CD1c-positive myeloid dendritic cell (primary cell): ENCODE measurements around the gene COBLL1.
"Not testable (repeated sequence)": the region's sequence is repeated elsewhere in the genome, so short reads cannot be mapped to it uniquely, and the experiment has no call there.

Source experiments
- DNase-seq: peaks from one replicate; pipeline ENCODE4 v3.0.0-alpha.2; 2016; ENCODE audit errors: extremely low spot score

The COBLL1 gene

DNA sequence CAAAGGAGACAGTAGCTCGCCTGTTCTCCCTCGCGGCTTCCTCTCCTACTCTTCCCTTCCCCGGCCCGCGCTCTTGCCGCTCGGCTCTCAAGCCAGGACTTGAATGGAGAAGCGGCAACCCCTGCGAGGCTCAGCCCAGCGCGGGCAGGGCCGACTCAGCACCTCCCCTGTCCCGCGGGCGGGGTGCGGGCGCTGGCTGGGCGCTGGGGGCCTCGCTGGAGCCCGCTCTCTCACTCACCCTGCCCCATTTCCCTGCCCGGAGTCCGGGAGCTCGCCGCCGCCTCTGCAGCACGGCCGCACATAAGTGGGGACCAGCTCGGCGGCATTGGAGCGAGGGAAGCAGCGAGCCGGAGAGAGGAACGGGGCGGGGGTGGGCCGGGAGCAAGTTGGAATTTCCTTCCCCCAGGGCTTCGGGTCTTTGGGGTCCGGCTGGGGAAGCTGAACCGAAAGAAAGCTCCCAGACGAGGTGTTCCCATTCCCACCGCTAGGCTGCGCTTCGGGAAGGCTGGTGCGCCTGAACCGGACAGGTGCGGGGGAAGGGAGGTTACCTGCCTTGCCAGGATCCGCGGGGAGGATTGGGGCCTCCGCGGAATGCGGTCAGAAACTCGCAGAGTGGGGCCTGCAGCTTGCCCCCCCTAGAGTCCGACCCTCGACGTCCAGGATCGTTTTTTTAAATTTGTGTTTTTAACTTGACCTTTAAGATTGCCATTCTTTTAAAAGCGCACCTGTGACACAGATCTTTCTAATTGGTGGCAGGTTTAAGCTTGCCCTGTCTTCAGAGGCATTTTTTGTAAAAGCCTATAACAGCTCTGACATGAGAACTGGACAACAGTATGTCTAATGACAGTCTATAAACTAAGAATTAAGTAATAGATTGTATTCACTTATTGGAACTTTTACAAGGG is at the start of gene COBLL1:
TSS of gene COBLL1 (minus strand) at position 105 of the 905 bp plus-strand sequence. CDS start 627 bp downstream, outside the sequence.
- DNase-seq, result peak; percentile 65

DNA sequence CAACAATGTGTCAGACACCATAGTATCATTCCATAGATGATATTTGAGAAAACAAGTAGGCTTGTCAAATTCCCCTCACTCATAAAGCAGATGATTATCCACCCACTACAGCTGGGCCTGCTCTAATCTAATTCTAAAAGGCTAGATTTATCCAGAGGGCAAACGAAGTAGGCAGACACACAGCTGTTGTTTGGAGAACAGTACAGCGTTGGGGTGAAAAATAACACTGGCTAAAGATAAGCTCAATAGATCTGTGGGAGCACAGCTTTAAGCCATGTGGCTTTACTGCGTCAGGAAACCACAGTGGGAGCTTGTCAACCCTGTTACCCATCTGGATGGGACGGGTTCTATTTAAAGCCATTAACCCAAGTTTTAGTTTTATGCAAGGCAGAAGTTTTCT is 48.9 kb upstream of the COBLL1 start:
- DNase-seq, result no peak

- DNase-seq, result no peak
Observed at GRCh38 chr2:164888592-164888991, 47.0 kb upstream of the COBLL1 start.

- DNase-seq, result no peak
Observed at GRCh38 chr2:164887434-164888144, 46.0 kb upstream of the COBLL1 start.

DNA sequence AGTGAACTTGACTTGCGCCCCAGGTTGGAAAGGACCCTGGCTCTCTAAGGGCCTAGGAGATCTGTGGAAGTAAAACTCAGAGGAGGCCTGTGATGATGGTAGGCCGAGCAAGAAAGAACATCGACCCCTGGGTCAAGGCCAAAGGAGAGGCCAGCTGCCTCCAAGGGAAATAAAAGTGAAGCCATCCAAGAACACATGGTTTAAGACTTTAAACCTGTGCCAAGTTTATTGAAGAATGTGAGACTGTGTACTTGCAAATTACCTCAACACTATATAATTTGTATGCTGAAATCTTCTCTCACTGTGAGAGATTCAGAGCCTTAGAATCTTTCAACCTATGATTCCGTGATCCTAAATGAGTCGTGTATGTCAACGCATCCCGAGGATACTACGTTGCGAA is 40.7 kb upstream of the COBLL1 start:
- no peak for DNase-seq

- no peak for DNase-seq
Observed at GRCh38 chr2:164881524-164881923, 39.9 kb upstream of the COBLL1 start.

- DNase-seq, result no peak
Observed at GRCh38 chr2:164879901-164880535, 38.4 kb upstream of the COBLL1 start.

- DNase-seq, result no peak
Observed at GRCh38 chr2:164877927-164878326, 36.3 kb upstream of the COBLL1 start.

GRCh38 chr2:164877169-164877568 is 35.5 kb upstream of the COBLL1 start:
- peak; percentile 45 for DNase-seq

DNA sequence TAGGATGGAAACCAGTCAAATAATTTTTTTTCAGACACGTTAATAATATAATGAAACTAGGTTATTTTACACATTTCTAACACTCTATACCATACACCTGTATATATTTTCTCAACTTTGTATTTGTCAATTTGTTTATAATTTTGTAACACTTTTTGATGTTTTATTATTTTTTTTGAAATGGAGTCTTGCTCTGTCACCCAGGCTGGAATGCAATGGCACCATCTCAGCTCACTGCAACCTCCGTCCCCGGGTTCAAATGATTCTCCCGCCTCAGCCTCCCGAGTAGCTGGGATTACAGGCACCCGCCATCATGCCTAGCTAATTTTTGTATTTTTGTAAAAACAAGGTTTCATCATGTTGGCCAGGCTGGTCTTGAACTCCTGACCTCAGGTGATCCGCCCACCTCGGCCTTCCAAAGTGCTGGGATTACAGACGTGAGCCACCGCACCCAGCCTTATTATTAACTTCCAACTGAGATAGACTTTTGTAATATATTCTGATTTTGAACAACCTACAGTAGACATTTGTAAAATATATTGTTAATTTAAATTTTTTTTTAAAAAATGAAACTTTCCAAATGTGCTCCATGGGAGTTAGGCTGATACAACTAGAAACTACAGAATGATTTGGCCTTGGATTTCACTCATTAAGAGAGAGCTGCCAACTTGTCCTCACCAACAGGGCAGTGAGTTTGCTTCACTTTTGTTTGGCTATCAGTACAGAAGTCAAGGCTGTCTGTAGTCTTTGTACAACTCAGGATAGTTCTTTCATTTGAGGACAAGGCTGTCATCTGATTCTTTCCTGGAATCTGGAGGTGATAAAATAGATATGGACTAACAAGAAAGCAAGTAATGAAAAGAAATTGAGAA is 33.9 kb upstream of the COBLL1 start:
- no peak for DNase-seq

DNA sequence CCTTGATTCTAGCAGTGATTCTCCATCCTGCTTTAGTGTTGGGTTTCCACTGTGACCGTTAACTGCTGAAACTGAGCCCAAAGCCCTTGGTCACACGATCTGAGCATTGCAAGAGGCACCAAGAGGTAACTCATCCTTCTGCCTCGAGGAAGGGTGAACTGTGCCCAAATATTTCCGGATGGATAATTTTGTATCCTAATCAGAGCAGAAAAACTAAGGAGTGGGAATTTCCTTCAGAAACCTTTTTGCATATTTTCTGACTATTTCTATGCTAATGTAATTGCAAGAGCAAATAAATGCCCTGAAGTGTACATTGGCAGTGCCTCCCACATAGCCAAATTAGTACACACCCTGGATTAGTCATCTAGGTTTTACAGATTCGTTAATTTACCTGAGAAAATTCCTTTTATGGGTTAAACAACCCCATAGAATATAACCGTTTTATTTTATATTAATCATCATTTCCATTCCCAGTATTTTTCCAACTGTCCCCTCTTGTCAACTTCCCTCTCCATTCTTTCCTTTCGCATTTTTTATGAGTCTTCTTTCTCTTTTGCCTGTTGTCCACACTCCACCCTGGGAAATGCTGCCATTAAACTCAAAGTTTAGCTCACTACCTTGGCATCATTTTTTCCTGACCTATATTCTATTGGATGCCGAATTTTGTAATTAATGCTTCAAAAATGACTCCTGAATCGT is 31.7 kb upstream of the COBLL1 start:
- no peak for DNase-seq

GRCh38 chr2:164871404-164871803 is 29.8 kb upstream of the COBLL1 start:
- no peak for DNase-seq

DNA sequence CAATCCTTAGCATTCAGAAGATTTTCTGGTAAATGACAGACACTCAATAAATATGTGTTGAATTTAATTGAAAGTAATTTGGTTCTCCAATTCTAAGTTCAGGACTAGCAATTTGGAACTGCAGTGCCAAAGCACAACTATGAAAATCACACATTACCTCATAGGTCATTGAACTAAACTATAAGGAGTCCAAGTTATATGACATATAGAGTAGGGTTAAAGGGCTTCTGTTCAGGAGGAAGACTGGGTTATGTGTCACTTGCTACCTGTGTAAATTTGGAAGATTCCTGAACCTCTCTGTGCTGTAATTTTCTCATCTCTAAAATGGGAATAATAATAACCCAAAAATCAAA is 27.8 kb upstream of the COBLL1 start:
- no peak for DNase-seq

DNA sequence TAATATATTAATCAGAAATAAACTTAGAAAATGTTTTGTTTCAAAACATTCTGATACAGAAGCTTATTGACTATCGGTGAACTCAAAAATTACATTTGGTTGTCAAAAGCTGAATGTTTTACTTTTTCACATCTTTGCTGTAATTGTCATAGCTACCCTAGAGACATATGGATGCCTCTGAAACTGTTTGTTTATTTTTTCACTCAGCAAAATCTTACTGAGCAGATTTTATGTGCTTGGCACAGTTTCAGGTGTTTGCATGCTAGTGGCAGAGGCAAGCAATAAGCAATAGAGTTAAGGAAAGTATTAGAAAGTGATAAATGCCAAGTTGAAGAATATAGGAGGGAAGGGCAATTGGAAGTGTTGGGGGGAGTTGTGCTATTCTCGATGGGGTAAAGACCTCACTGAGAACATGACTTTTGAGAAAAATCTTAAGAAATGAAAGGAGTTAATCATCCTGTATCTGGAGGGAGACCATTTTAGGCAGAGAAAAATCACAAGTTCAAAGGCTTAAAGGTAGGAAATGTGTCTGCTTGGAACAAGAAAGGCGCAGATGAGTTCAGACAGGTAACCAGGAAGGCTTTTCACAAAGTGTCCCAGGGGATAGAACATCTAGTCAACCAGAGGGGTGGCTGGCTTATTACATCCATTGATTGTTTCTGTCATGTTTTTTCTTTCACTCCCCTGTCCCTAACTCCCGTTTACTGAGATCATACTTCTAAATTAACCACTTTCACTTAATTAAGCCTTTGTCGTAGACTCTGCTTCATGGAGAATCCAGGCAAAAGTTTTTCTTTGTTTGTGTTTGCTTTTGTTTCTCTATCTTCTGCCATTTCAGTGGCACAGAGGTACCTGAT is 27.2 kb upstream of the COBLL1 start:
- DNase-seq, result no peak

GRCh38 chr2:164867779-164868397 is 26.3 kb upstream of the COBLL1 start:
- no peak for DNase-seq

GRCh38 chr2:164866381-164866780 is 24.8 kb upstream of the COBLL1 start:
- peak; percentile 59 for DNase-seq

GRCh38 chr2:164860694-164861042 is 19.0 kb upstream of the COBLL1 start:
- no peak for DNase-seq

DNA sequence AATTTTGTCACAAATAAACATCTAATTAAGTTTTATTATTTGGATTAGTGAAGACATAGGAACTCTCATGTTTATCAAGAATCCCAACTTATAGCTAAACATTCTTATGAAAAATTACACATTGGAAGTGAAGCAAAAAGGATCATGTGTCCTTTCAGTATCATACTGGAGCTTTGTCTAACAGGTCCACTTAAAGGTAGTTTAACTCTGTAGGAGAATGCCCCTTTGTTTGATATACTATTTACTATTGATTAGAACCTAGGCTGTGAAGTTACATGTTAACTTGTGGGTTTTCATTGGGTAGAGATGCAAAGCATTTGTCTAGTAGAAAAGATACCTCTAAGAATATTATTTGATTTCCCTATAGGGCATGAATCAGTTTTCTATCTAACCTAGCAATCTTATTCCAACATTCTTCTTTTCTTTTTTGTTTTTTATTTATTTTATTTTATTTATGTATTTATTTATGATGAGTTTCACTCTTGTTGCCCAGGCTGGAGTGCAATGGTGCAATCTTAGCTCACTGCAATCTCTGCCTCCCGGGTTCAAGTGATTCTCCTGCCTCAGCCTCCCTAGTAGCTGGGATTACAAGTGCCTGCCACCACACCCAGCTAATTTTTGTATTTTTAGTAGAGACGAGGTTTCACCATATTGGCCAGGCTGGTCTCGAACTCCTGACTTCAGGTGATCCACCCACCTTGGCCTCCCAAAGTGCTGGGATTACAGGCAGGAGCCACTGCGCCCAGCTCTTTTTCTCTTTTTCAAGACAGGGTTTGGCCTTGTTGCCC is 18.5 kb upstream of the COBLL1 start:
- not testable (repeated sequence) for DNase-seq
